ENCODE results near the gene IRGQ.
A peak's percentile ranks its signal among the peaks of the same experiment; 100 is the strongest.
"Not testable (repeated sequence)": the region's sequence is repeated elsewhere in the genome, so short reads cannot be mapped to it uniquely, and the experiment has no call there.

Gene IRGQ

DNA sequence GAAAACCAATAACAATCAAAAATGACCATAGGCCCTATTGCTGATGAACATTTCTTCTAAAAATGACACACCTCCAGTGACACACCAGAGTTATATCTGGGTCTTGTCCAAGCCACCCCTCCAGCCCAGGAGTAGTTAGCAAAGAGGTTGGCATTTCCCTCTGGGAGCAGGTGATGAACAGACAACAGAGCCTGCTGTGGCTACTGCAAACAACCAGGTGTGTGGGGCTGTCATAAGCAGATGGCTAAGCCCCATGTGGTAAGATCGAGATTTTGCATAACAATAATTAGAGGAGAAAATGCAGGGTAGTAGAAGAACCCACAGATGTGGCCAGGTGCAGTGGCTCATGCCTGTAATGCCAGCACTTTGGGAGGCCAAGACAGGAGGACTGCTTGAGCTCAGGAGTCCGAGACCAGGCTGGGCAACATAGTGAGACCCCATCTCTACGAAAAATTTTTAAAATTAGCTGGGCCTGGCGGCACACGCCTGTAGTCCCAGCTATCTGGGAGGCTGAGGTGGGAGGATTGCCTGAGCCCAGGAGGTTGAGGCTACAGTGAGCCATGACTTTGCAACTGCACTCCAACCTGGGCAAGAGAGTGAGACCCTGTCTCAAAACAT is 25.7 kb downstream of the IRGQ start:
- peak; percentile 66 for DNase-seq

DNA sequence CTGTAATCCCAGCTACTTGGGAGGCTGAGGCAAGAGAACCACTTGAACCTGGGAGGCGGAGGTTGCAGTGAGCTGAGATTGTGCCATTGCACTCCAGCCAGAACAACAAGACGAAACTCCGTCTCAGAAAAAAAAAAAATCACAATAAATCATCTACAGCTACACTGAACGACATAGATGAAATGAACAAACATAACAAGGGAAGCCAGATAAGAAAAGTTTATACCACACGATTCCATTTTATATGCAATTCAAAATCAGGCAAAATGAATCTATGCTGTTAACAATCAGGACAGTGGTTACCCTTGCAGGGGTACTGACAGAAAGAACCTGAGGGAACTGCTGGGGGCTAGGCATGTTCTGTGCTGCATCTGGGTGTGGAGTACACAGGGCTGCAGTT is 26.3 kb downstream of the IRGQ start:
- DNase-seq, result no peak

DNA sequence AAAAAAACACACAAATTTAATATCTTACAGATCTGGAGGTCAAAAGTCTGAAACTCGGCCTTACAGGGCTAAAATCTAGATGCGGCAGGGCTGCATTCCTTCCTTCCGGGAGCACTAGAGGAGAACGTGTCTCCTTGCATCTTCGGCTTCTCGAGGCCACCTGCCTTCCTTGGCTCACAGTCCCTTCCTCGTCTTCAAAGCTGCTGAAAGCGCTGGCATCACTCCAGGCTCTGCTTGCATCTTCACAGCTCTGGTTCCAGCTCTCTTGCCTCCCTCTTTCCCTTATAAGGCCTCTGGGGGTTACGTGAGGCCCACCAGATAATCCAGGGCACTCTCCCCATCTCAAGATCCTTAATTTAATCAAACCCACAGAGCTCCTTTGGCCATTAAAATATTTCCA is 31.1 kb downstream of the IRGQ start:
- no peak for DNase-seq

DNA sequence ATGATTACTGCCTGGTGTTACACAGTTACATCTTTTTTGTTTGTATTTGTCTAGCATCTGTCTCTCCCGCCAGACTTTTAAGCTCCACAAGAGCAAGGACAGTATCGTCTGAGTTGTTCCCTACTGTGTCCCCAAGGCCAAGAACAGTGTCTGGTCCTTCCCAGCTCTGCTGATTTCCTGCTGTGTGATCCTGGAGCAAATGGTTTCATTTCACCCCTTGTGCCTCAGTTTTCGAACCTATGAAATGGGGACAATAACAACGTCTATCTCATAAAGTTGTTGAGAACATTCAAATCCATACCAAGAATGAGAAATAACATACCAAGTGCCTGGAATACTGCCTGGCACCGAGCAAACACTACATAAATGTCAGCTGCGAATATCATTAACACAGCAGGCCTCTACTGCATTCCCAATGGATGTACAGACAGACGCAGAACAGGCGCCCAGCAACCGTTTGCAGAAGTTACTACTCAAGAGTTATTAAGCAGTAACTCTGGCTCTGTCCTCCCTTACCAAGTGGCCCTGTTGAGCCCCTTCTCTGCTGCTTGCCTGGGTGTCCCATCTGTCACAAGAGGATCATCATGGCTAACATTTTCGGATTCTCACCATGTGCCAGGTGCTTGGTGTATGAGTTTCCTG is 32.0 kb downstream of the IRGQ start:
- no peak for DNase-seq

DNA sequence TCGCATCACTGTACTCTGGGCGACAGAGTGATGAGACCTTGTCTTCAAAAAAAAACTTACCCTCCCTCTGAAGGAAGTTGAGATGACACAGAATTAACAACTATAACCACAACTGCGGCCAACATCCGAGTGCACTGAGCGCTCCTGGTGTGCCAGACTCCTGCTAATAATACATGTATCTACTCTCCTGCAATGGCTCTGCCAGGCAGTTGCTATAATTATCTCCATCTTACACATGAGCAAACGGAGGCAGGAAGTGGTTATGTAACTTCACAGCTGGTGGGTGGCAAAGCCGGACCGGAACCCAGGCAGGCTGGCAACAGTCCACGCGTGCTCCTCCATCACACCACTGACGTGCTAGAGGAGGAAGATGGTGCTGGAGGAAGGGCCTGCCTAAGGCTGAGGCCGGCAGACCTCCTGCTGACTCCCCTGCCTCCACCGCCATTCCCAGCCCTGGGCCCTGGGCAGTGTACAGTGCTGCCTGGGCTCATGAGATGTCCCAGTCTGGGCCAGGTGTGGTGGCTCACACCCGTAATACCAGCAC is 33.2 kb downstream of the IRGQ start:
- DNase-seq, result peak; percentile 80

DNA sequence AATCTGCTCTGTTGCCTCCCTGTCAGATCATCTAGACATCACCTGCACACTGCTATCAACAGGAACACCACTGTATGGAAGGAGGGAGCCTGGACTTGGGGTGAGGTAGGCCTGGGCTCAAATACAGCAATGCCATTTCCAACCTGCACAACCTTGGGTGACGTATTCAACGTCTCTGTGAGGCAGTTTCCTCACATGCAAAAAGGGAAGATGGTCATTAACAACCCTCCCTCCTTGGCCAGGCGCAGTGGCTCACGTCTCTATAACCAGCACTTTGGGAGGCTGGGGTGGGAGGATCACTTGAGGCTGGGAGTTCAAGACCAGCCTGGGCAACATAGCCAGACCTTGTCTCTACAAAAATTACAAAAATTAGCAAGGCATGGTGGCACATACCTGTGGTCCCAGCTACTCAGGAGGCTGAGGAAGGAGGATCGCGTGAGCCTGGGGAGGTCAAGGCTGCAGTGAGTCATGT is 33.7 kb downstream of the IRGQ start:
- DNase-seq, result no peak

DNA sequence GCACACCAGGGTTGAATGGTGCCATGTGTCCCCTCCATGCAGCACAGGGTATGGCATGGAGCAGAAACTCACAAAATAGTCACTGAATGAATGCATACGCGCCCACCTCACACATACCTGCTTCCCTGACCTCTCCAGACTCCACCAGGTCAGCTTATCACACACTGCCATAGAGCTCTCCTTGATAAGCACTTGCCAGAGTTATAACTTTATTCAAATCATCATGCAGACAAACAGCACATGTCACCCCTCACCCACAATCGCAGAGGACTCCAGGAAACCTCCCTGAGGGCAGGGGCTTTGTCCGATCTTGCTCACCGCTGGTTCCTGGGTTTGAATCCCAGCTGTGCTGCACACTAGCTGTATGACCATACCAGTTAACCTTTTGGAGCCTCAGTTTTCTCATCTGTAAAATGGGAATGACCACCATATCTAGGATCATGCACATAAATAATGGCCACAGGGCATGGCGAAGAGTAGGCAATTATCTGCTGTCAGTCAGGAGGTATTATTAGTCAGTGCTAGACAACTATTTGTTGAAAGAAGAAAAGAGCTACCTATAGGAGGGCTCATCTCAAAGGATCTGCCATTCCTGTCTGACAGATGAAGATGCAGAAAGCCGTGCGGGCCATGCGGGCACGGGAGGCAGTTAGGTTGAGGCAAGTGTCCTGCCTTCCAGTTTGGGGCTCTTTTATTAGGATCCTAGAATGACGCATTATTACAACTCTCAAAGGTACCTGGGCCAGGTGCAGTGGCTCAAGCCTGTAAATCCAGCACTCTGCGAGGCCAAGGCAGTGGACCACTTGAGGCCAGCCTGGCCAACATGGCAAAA is 34.6 kb downstream of the IRGQ start:
- DNase-seq, result no peak

DNA sequence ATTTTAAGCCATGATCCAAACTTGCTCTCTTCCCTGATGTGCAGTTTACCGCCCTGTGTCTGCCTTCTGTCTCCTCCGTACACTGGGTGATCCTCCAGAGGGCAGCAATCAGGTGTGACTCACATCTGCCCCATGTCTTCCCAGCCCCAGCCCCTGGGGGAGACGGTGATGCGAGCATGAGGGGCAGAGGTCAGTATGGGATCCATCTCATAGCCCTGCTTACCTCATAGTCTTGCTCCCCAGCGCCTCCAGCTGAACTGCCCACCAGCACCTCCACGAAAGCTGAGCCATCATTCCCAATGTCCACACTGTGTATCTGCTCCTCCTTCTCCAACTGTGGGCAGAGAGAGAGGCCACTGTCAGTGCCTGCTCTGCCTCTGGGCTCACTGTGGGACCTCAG is 35.2 kb downstream of the IRGQ start:
- no peak for DNase-seq

DNA sequence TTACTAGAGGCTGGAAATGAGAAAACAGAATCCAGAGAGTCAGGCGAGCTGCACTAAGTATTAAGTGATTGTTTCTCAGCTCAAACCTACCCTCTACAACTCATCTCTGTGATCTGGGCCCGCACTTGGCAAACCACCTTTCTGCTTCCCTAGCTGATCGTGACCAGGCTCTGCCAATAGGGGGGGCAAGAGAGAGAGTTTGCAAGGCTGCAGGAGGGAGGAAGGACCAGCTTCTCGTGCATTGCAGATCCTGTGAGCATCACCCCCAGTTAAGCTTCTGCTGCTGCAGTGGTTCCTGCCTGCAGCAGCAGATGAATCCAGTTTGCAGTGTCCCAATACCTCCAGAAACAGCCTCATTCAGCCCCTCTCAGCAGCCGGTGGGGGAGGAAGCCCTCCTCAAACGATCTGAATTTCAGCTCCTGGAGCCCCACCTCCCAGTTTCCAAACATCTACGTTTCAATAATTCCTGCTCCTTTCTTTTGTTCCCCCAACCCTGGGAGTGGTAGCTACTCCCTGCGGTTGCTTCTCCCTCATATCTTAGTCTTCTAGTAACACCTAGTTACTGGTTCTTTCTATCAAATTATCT is 40.7 kb downstream of the IRGQ start:
- no peak for DNase-seq

DNA sequence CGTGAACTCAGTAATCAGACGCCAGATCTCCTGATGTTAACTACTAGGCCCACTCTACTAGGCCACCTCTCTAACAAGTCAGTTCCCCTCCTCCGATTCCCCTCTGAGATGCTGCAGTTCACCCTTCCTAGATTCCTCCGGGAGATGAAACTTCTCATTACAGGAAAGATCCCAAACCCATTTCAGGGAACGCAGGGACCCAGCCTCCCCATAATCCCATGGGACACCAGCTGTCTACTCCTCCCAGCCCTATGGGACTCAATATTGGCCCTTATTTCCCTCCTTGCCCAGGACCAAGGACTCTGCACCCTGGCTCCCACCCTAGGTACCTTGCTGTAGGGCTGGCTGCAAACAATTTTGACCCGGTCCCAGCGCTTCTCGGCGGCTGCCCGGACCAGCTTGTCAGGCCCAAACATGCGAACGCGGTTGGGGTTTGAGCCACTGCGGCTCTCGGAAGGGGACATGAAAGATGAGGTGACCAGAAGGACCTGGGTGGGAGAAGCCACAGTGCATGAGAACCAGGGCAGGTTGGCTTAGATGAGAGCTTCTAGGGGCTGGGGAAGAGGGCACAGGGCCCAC is 41.5 kb downstream of the IRGQ start:
- DNase-seq, result no peak

DNA sequence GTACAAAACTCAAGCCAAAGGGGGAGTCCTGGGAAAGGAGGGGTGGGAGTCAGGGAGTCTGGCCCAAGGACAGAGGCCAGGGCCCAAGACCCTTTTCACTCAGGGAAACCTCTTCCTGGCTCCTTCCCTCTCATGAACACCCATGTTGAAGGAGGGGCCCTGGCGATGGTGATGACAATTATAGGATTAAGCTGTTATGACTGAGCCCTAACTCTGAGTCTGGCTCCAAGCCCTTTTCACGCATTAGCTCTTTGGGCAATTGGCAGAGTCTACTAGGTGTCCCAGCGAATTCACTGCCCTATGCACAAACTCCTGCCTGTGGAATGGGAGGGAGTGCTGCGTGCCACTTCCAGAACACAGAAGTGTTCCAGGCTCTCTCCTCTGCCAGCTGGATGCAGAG is 42.3 kb downstream of the IRGQ start:
- no peak for DNase-seq

DNA sequence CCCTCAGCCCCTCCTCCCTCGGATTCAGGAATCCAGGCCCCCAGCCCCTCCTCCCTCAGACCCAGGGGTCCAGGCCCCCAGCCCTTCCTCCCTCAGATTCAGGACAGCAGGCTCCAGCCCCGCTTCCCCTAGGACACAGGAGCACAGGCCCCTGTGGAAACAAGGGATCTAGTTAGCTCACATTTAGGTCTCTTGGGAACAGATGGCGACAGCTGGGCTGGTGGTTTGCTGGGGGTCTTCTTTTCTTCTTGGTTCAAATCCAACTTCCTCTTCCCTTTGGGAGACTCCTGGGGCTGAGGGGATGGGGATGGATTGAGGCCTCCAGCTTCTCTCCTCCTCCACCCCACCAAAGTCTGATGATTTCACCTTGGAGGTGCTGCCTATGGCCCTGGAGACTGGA is 43.3 kb downstream of the IRGQ start:
- DNase-seq, result no peak

DNA sequence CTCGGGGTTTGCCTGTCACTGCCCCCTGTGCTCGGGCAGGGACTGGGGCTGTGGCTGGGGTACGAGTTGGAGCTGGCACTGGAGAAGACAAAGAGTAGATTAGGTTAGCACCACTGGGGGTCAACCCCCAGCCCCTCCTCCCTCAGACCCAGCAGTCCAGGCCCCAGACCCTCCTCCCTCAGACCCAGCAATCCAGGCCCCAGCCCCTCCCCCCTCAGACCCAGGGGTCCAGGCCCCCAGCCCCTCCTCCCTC is 43.8 kb downstream of the IRGQ start:
- no peak for DNase-seq

DNA sequence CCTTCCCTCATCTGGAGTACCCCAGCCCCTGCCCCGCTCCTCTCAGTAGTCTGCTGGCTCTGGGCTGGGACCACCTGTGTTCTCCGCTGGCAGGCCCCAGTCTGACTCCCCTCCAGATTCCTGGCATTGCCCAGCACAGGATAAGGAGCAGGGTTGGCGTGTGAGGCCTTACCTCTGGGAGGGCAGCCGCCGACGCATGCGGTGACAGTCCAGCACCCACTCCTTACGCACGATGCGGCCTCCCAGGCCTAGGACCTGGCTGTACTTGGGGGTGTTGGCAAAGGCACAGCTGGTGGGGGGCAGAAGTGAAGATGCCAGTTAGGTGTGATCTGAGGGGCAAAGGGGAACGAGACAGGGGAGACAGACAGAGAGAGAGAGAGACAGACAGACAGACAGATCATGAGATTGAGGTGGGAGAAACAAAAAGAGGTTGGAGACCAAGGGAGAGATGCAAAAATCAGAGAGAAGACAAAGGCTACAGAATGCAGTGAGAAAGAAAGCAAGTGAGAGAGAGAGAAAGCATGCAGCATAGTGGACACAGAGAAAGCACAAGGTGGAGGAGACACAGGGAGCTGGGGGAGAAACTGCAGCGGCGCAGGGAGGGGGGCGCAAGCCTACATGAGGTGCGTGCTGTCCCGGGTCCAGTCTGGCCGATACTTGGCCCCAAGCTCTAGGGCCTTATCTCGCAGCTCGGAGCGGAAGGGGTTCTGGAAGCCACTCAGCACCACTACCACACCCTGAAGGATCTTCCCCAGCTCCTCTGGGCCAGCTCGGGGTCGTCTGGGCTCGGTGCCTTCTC is 44.3 kb downstream of the IRGQ start:
- no peak for DNase-seq

DNA sequence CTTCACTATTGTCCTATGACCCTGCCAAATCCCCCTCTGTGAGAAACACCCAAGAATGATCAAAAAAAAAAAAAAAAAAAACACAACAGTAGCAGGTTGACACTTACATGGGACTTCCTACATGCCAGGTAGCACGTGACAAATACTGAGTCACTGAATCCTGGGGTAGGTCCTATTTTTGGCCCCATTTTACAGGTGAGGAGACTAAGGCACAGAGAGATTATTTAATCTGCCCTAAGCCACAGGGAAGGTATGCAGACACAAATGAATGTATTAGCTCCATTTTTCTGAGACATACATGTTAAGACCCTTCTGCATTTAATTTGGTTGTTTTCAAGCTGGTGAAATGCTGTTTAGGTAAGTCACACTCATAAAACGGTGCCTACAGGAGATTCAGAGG is 47.2 kb downstream of the IRGQ start:
- no peak for DNase-seq

DNA sequence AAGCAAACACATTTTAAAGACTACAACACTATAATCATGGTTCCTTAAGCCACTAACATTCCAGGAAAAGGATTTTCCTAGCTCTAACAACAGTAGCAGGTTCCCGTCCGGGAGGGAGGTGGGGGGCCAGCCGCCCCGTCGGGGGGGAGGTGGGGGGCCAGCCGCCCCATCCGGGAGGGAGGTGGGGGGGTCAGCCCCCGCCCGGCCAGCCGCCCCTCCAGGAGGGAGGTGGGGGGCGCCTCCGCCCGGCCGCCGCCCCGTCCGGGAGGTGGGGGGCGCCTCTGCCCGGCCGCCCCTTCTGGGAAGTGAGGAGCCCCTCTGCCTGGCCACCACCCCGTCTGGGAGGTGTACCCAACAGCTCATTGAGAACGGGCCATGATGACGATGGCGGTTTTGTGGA is 48.0 kb downstream of the IRGQ start:
- not testable (repeated sequence) for DNase-seq

DNA sequence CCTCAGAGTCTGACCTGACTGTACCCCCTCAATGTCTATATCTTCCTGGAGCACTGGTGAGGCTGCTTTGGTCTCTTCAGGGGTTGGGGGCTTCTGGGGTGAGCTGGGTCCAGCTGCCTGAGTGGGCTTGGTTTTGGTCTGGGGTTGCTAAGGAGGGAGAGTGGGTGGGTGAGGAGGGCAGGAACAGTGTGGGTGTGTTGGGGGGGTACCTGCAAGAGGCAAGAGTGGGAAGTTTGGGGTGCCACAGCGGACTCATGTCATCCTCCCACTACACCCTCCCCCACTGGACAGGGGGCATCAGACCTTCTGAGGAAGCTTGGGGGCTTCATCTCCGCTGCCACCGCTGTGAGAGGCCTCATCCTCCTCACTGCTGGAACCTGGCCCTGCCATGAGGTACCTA is 49.4 kb downstream of the IRGQ start:
- DNase-seq, result no peak

DNA sequence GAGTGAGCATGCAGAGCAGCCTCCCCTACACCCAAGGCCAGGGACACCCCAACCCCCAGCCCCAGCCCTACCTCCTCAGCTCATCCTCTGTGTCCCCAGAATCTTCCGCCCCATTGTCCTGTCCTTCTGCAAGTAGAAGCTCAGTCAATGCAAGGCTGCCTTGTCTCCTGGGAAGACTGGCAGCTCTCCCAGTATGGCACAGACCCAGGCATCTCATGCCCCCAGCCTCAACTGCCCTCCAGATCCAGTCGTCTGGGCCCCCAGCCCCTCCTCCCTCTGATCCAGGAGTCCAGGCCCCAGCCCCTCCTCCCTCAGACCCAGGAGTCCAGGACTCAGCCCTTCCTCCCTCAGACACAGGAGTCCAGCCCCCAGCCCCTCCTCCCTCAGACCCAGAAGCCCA is 50.0 kb downstream of the IRGQ start:
- DNase-seq, result no peak

DNA sequence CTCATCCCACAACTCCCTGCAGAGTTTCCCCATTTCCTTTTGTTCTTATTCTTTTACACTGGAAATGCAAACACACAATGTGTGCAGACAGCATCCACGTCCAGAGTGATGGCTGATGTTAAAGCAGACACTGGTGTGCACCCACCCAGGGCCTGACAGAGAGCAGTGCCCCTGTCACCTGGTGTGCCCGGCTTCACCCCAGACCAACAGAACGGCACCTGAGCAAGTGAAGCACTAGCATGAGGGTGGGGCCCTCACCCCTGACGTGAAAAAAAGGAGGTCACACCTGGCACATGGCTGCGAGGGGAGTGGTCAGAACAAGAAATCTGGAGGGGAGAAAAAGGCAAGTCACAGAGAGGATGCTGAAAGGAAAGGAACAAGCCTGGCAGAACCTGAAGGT is 50.7 kb downstream of the IRGQ start:
- DNase-seq, result no peak

DNA sequence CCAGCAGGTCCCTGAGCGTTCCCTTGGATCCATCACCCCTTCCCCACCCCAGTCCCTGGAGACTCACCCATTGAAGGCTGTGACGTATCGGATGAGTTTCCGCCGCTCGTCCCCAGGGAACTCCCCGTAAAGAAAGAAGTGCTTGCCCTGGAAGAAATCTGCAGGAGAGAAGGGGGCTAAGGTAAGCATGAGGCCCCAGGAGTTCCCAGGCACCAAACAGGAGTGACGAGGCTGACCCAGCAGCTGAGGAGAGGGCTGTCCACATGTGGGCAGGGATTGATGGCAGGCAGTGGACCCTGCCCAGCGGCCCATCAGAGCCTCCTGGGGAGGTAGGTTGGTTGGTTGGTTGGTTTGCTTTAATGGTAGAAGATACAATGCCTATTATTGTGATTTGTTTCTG is 51.9 kb downstream of the IRGQ start:
- DNase-seq, result no peak

DNA sequence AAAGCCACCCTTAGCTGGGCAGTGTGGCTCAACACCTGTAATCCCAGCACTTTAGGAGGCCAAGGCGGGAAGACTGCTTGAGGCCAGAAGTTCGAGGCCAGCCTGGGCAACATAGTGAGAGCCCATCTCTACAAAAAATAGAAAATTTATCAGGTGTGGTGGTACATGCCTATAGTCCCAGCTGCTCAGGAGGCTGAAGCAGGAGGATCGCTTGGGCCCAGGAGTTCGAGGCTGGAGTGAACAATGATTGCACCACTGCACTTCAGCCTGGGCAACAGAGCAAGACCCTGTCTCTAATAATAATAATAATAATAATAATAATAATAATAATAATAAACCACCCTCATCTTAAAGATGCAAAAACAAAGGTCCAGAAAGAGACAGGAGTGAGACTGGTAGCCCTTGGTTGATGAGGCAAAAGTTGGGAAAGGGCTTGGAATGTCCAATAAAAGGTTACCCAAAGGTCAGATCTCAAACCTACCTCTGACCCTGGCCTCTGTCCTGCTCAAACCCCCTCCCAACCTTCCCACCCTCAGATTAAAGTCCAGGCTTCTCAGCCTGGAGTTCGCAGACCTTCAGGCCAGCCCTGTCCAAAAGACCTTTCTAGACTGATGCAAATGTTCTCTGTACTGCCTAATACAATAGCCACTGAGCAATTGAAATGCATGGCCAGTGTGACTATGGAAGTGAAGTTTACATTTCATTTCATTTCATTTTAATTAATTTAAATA is 53.8 kb downstream of the IRGQ start:
- DNase-seq, result no peak

DNA sequence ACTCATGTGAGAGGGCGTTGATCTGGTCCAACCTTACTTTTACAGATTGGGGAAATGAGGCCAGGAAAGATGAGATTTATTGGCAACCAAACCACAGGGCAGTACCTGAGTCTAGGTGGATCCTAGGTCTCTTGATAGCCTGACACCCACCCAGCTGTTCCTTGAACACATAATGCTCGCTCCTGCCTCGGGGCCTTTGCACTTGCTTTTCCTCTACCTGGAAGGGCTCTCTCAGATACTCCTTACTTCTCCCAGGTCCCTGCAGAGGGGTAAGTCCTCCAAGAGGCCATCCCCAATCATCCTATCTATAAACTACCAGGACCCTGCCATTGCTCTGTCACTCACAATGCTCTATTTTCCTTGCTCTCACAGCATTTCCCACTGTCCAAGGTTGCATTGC is 55.6 kb downstream of the IRGQ start:
- DNase-seq, result no peak

Measured in NCI-H2081 treated with DMSO at 0.1 percent for 48 hours (cell line).